ENCODE results near the gene CACHD1. TPM values are rescaled to one million over a fixed set of nuclear protein-coding genes. Genes with fewer than 3 reads are reported as not detected.

CACHD1 gene
- total RNA-seq, 3 donors from 2014 or later (not counting 1 experiment from before 2014, with no cell fraction given), result not detected

DNA sequence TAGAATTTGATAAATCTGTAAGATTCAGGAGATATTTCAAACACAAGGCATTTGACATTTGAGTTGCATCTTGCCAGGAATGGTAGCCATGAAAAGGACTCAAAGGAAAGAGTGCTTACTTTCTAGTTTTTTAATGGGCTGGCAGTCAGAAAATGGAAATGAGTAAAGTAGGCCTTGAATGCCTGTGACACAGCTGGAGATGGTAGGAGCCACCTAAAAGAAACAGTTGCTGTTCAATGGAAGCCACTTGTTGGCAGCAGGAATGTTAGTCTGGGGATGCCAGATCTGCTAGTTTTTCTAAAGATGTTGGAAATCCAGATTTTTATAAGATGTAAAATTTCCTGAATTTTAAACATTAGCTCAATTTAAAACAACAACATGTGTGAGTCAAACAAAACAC lies 43.6 kb downstream of the CACHD1 start:
- Histone ChIP-seq H3K27ac (ENCODE audit: low read length) (no peak overlapping the region), H3K9me3 (ENCODE audit: control insufficient read depth, insufficient read depth, low read length) (no peaks in the 10 kb centered on the region), H3K36me3 (ENCODE audit: control insufficient read depth, insufficient read depth, low read length) (no peaks in the 10 kb centered on the region), H3K27me3 (ENCODE audit: control insufficient read depth, insufficient read depth, low read length) (no peaks in the 10 kb centered on the region), H3K4me1 (ENCODE audit: control insufficient read depth, insufficient read depth, low read length) (no peaks in the 10 kb centered on the region), H3K4me3 (ENCODE audit: low read length) (no peak overlapping the region)
- Mint-ChIP-seq H3K27ac (no peak overlapping the region), H3K9me3 (no peaks in the 10 kb centered on the region), H3K36me3 (no peaks in the 10 kb centered on the region), H3K4me3 (no peak overlapping the region), H3K4me1 (no peaks in the 10 kb centered on the region), H3K27me3 (ENCODE audit: low read depth in 2 of 2) (peaks cover 0 to 9% of the 10 kb centered on the region in 2 donors)
- intact Hi-C loops (cut with micrococcal nuclease), result no loop called here
- TF ChIP-seq, protein P1, sequence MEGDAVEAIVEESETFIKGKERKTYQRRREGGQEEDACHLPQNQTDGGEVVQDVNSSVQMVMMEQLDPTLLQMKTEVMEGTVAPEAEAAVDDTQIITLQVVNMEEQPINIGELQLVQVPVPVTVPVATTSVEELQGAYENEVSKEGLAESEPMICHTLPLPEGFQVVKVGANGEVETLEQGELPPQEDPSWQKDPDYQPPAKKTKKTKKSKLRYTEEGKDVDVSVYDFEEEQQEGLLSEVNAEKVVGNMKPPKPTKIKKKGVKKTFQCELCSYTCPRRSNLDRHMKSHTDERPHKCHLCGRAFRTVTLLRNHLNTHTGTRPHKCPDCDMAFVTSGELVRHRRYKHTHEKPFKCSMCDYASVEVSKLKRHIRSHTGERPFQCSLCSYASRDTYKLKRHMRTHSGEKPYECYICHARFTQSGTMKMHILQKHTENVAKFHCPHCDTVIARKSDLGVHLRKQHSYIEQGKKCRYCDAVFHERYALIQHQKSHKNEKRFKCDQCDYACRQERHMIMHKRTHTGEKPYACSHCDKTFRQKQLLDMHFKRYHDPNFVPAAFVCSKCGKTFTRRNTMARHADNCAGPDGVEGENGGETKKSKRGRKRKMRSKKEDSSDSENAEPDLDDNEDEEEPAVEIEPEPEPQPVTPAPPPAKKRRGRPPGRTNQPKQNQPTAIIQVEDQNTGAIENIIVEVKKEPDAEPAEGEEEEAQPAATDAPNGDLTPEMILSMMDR (IDR thresholded peaks at IDR 0.05), result no peak
- ATAC-seq, result no peak
- no peak for DNase-seq

- H3K9me3 Mint-ChIP-seq, result no peaks in the 10 kb centered on the region
- intact Hi-C loops (cut with micrococcal nuclease), result no loop called here
- Histone ChIP-seq H3K4me1 (ENCODE audit: control insufficient read depth, insufficient read depth, low read length) (no peaks in the 10 kb centered on the region), H3K9me3 (ENCODE audit: control insufficient read depth, insufficient read depth, low read length) (no peaks in the 10 kb centered on the region), H3K4me3 (ENCODE audit: low read length) (no peak overlapping the region), H3K27ac (ENCODE audit: low read length) (no peak overlapping the region), H3K36me3 (ENCODE audit: control insufficient read depth, insufficient read depth, low read length) (no peaks in the 10 kb centered on the region), H3K27me3 (ENCODE audit: control insufficient read depth, insufficient read depth, low read length) (no peaks in the 10 kb centered on the region)
- no peak overlapping the region for H3K4me3 Mint-ChIP-seq
- H3K27me3 Mint-ChIP-seq (ENCODE audit: low read depth in 2 of 2), result peaks cover 0 to 9% of the 10 kb centered on the region in 2 donors
- no peak overlapping the region for H3K27ac Mint-ChIP-seq
- H3K4me1 Mint-ChIP-seq, result no peaks in the 10 kb centered on the region
- ATAC-seq (no peak), DNase-seq (no peak)
- TF ChIP-seq, protein P1 (IDR thresholded peaks at IDR 0.05), result no peak
- H3K36me3 Mint-ChIP-seq, result no peaks in the 10 kb centered on the region
- WGBS (ENCODE audit: insufficient coverage), result 0% methylated on average over 1 of the region's 1 CpG
Measured at GRCh38 chr1:64514197-64514765, 44.4 kb downstream of the CACHD1 start.

- Histone ChIP-seq H3K27ac (ENCODE audit: low read length) (no peak overlapping the region), H3K36me3 (ENCODE audit: control insufficient read depth, insufficient read depth, low read length) (no peaks in the 10 kb centered on the region), H3K4me3 (ENCODE audit: low read length) (no peak overlapping the region), H3K27me3 (ENCODE audit: control insufficient read depth, insufficient read depth, low read length) (no peaks in the 10 kb centered on the region), H3K4me1 (ENCODE audit: control insufficient read depth, insufficient read depth, low read length) (no peaks in the 10 kb centered on the region), H3K9me3 (ENCODE audit: control insufficient read depth, insufficient read depth, low read length) (no peaks in the 10 kb centered on the region)
- Mint-ChIP-seq H3K36me3 (no peaks in the 10 kb centered on the region), H3K27ac (no peak overlapping the region), H3K4me3 (no peak overlapping the region), H3K27me3 (ENCODE audit: low read depth in 2 of 2) (peaks cover 0 to 9% of the 10 kb centered on the region in 2 donors), H3K9me3 (no peaks in the 10 kb centered on the region), H3K4me1 (no peaks in the 10 kb centered on the region)
- 50% methylated on average over 1 of the region's 1 CpG for WGBS (ENCODE audit: insufficient coverage)
- TF ChIP-seq, protein P1 (IDR thresholded peaks at IDR 0.05), result no peak
- DNase-seq (no peak), ATAC-seq (no peak)
- intact Hi-C loops (cut with micrococcal nuclease), result no loop called here
Measured at GRCh38 chr1:64515427-64515826, 45.5 kb downstream of the CACHD1 start.

DNA sequence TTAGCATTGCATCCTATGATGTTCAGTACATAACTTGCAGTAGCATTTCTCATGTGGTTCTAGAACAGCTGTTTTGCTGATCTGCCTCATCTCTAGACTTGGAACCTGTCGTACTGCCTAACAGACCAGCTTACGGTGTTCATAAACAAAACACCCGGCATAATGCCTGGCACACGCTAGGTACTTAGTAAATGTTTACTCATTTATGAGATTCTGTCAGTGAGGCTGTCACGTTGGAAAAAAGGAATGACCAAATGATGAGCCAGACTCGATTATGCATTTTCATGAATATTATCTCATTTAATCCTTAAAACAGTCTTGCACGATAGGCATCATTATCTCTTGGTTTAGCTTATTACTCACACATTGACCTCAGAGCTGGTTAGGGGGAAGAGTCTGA lies 46.4 kb downstream of the CACHD1 start:
- Histone ChIP-seq H3K4me1 (ENCODE audit: control insufficient read depth, insufficient read depth, low read length) (no peaks in the 10 kb centered on the region), H3K36me3 (ENCODE audit: control insufficient read depth, insufficient read depth, low read length) (no peaks in the 10 kb centered on the region), H3K27me3 (ENCODE audit: control insufficient read depth, insufficient read depth, low read length) (no peaks in the 10 kb centered on the region), H3K4me3 (ENCODE audit: low read length) (no peak overlapping the region), H3K27ac (ENCODE audit: low read length) (no peak overlapping the region), H3K9me3 (ENCODE audit: control insufficient read depth, insufficient read depth, low read length) (no peaks in the 10 kb centered on the region)
- Mint-ChIP-seq H3K4me3 (no peak overlapping the region), H3K36me3 (no peaks in the 10 kb centered on the region), H3K27ac (no peak overlapping the region), H3K27me3 (ENCODE audit: low read depth in 2 of 2) (no peaks in the 10 kb centered on the region), H3K9me3 (no peaks in the 10 kb centered on the region), H3K4me1 (no peaks in the 10 kb centered on the region)
- intact Hi-C loops (cut with micrococcal nuclease), result no loop called here
- ATAC-seq (no peak), DNase-seq (no peak)
- TF ChIP-seq, protein P1 (IDR thresholded peaks at IDR 0.05), result no peak
- whole genome bisulfite sequencing (ENCODE audit: insufficient coverage), result 92% methylated on average over 6 of the region's 7 CpGs

Measured in natural killer cell (primary cell).